ENCODE measurements around the gene CDAN1.

CDAN1 gene

DNA sequence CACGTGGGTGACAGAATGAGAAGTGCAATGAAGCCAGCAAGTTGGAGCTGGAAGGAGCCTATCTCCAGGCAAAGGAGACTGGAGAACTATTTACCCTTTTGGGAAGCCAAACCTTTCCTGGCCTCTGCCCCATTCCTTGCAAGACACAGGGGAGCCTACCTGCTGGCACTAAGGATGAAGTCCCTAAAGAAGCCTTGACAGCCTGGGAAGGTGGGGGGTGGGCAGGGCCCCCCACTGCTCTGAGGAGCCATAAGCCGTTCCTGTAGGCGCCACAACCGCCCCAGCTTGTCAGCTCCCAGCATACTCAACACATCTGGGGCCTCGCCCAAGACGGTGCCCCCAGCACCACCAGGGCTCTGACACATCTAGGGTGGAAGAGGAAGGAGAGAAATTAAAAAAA lies 5.5 kb downstream of the CDAN1 start:
- no peak overlapping the region for H3K4me3 ChIP-seq (ENCODE audit: low read depth, low read length)
- TF ChIP-seq, protein P1, sequence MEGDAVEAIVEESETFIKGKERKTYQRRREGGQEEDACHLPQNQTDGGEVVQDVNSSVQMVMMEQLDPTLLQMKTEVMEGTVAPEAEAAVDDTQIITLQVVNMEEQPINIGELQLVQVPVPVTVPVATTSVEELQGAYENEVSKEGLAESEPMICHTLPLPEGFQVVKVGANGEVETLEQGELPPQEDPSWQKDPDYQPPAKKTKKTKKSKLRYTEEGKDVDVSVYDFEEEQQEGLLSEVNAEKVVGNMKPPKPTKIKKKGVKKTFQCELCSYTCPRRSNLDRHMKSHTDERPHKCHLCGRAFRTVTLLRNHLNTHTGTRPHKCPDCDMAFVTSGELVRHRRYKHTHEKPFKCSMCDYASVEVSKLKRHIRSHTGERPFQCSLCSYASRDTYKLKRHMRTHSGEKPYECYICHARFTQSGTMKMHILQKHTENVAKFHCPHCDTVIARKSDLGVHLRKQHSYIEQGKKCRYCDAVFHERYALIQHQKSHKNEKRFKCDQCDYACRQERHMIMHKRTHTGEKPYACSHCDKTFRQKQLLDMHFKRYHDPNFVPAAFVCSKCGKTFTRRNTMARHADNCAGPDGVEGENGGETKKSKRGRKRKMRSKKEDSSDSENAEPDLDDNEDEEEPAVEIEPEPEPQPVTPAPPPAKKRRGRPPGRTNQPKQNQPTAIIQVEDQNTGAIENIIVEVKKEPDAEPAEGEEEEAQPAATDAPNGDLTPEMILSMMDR (IDR thresholded peaks at IDR 0.05; ENCODE audit: low read depth, low read length) = no peak

DNA sequence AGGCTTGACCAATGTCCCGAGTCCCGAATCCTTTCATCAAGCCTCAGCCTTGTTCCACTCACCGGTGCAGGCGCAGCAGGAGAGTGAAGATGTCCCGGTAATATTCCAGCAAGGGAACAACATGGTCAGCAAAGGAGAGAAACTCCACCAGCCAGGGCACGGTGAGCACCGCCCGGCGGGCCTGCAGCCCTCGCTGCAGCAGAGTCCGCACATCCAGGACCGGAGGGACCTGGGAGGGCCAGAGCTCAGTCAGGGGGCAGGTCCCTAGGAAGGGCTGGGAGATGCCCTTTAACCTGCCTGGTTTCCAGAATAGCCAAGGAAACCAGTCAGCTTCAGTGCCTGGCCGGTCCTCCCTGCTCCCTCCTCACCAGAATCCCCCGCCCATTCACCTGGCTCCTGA lies 6.4 kb downstream of the CDAN1 start:
- TF ChIP-seq, protein P1 (IDR thresholded peaks at IDR 0.05; ENCODE audit: low read depth, low read length) = no peak
- H3K4me3 ChIP-seq (ENCODE audit: low read depth, low read length) = no peak overlapping the region

DNA sequence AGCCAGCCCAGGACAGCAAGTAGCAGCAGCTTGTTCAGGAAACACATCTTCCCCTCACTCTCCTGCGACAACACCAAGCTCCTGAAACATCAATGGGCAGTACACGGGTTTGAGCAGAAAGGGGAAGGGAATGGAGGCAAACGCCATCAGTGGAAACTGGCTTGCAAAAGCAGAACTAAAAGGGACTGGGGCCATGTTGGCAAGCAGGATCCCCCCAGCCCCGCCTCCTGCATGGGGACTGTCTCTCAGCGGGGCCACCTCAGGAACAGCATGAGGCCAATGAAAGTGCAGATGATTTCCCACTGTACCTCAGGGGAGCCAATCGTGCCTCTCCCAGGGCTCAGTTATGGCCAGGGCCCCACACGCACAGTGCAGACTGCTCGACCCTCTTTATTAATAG lies 6.8 kb downstream of the CDAN1 start:
- TF ChIP-seq, protein P1 (IDR thresholded peaks at IDR 0.05; ENCODE audit: low read depth, low read length) = no peak
- no peak overlapping the region for H3K4me3 ChIP-seq (ENCODE audit: low read depth, low read length)

DNA sequence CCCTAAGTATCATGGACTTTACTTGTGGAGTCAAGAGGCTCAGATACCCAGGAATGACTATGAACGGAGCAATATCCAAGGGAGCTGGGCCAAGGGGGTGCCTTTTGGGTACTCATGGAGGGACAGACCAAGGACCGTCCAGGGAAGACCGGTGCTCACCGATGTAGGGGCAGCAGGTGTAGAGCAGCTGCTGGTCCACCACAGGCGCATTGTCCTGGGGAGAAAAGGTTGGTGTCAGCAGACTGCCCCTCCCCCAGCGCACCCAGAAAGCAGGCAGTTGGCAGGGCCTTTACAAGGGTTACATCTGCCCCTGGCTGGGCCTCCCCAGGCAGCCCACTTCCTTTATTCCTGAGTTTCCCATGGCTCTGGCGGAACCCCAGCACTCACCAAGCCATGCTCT lies 7.5 kb downstream of the CDAN1 start:
- TF ChIP-seq, protein P1 (IDR thresholded peaks at IDR 0.05; ENCODE audit: low read depth, low read length) = no peak

DNA sequence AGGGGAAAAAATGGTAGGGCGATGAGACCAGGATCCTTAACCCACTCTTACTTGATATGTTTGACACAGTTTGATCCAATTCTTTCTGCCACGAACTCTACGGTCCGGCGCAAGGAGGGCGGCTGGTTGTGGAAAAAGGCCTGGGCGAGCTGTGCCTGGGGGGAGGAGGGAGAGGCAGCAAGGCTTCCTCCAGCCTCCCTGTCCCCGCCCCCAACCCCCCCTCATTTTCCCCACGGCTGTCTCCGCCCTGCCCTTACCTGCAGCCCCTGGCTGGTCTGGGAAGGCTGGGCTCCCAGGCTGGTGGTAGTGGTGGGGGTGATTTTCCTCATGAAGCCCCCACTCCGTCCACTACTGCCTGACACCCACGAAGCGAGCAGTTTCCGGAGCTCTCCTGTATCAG lies 8.0 kb downstream of the CDAN1 start:
- no peak overlapping the region for H3K4me3 ChIP-seq (ENCODE audit: low read depth, low read length)
- TF ChIP-seq, protein P1 (IDR thresholded peaks at IDR 0.05; ENCODE audit: low read depth, low read length) = no peak

More for the DNA sequence above, 7.5 kb downstream of the CDAN1 start:
- H3K4me3 ChIP-seq (ENCODE audit: low read depth, low read length) = no peak overlapping the region

DNA sequence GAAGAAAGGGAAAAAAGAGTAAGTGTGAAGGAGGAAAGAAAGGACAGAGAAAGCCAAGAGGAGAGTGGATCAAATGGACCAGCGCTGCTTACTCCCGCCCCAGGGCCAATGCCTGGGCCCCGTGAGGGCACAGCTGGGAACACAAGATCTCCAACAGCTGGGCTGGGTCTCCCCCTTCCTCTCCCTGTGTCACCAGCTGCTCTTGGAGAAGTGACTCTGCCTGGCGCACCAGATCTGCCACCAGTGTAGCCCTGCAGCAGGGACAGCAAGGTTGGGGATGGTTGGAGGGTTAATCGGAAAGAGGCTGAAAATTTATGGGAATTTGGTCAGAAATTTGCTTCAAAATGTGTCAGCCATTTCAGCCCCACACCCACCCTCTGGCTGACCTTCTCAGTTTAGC lies 8.4 kb downstream of the CDAN1 start:
- no peak overlapping the region for H3K4me3 ChIP-seq (ENCODE audit: low read depth, low read length)
- TF ChIP-seq, protein P1 (IDR thresholded peaks at IDR 0.05; ENCODE audit: low read depth, low read length) = no peak

DNA sequence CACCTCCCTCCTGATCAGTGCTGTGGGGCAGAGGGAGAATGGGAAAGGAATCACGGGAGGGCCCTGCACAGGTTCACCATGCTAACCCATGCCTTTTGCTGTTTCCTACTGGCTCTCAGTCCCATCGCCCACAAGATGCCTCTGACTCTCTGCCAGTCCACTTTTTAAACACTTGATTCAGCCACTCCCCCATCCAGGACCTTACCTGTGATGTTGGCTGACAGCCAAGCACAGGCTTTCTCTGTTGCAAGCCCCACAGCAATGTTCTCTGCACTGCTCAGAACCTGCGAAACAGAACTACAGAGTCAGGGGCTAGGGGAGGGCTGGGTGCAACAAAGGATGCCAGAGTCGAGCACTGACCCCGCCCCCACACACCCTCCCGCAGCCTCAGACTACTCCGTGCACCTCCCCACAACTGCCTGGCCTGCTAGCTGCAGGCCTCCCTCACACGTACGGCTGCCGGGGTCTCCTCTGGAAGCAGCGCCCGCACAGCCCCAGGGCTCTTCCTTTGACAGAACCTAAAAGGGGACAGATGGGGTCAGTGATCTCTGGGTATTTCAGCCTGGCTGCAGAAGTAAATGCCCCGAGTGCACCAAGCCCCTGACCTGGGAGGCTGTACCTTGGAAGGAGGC lies 9.1 kb downstream of the CDAN1 start:
- TF ChIP-seq, protein P1 (IDR thresholded peaks at IDR 0.05; ENCODE audit: low read depth, low read length) = no peak
- H3K4me3 ChIP-seq (ENCODE audit: low read depth, low read length) = no peak overlapping the region

All from WI38 (cell line).